Activated CD4-positive, alpha-beta T cell treated with anti-CD3 and anti-CD28 coated beads, Interleukin-2, amount 50 U/mL, for 16 hours (primary cell): Measurements from ENCODE around the gene OGT.
"Not testable (repeated sequence)": the region's sequence is repeated elsewhere in the genome, so short reads cannot be mapped to it uniquely, and the experiment has no call there.

Experiments used
- DNase-seq: peaks from one replicate; pipeline ENCODE4 v3.0.0-alpha.2; 2020

Gene OGT

DNA sequence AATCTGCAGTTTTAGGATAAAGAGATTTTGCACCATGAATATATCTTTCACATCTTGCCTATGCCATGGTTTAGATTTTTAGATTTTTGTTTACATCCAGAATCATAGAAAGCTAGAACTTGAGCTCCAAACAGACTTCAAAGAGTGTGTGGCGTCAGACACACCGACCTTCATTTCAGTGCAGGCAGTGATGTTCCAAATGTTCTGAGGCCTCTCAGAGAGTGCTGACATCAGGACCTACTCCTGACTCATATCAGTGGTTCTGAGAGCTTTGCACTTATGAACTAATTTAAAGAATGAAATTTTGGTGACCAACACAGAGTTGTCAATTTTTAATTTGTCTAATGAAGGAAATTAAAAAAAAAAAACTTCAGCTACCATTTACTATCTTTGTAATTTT is 67.1 kb downstream of the OGT start:
- no peak for DNase-seq

- no peak for DNase-seq
Observed at GRCh38 chrX:71603618-71604017, 70.7 kb downstream of the OGT start.

DNA sequence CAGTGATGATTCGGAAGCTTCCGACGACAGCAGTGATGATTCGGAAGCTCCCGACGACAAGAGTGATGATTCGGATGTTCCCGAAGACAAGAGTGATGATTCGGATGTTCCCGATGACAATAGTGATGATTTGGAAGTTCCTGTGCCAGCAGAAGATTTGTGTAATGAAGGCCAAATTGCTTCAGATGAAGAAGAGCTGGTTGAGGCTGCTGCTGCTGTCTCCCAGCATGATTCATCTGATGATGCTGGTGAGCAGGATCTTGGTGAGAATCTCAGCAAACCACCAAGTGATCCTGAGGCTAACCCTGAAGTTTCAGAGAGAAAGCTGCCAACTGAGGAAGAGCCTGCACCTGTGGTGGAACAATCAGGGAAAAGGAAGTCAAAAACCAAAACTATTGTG is 71.2 kb downstream of the OGT start:
- DNase-seq: no peak

GRCh38 chrX:71604796-71605568 is 72.1 kb downstream of the OGT start:
- DNase-seq: no peak

- no peak for DNase-seq
Observed at GRCh38 chrX:71606536-71607216, 73.8 kb downstream of the OGT start.

GRCh38 chrX:71607488-71607887 is 74.6 kb downstream of the OGT start:
- DNase-seq: no peak

DNA sequence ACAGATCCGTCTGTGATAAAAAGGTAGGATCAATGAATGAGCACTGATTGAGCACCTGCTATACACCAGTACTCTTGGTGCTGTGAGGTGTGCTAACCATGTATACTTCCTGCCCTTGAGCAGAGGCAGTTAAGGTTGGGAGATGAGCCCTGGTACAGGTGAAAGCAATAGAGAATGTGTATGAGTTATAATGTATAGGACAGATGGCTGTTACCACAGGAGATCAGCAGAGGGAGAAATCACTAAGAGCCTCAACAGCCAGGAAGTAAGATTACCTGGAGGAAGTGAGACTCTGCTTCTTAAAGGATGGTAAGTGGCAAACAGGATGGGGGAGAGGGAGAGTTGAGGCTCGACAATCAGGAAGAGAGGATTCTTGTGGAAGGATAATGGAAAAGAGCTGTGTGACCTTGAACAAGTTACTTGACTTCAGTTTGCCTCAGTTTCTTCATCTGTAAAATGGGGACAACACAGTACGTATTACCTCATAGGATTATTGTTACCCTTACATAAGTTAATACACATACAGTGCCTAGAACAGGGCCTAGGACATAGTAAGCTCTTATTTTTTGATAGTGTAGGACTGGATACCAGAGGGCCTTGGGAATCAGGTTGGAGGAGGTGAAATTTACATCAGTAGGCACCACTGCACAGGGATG is 76.3 kb downstream of the OGT start:
- DNase-seq: no peak

GRCh38 chrX:71611736-71612135 is 78.8 kb downstream of the OGT start:
- not testable (repeated sequence) for DNase-seq

DNA sequence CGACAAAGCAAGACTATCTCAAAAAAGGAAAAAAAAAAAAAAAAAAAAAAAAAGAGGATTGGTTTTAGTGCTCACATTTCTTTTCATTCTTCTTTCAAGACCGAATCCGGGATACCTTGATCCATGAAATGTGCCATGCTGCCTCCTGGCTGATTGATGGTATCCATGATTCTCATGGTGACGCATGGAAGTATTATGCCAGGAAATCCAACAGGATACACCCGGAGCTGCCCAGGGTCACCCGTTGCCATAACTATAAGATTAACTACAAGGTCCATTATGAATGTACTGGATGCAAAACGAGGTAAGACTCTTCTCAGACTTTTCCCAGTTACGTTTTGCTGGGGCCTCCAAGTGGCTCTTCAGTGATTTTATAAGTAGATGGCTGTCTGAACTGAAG is 79.4 kb downstream of the OGT start:
- no peak for DNase-seq

GRCh38 chrX:71615056-71615455 is 82.2 kb downstream of the OGT start:
- DNase-seq: no peak

DNA sequence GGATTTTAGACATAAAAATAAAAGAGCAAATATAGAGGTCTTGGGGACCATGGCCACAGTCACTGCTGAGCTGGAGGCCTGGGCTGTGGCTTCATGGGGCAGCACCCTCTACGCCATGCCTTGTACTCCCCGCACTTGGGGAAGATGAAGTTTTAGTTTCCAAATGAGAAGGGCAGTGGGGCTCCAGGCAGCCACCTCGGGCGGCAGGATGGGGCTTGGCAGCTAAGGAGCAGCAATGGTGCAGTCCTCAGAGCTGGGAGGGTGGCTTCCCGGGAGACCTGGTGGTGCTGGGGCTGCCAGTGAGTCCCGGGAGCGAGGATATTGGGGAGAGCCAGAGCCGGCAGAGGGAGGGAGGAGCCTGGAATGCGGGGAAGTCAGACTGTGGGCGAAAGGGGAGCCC is 83.0 kb downstream of the OGT start:
- peak; percentile 44 for DNase-seq

- DNase-seq: peak; percentile 33
Observed at GRCh38 chrX:71616672-71617529, 84.0 kb downstream of the OGT start.

GRCh38 chrX:71617742-71618141 is 84.8 kb downstream of the OGT start:
- DNase-seq: no peak

- peak; percentile 91 for DNase-seq
Observed at GRCh38 chrX:71618303-71618721, 85.4 kb downstream of the OGT start, which contains the start of gene CXCR3. CXCR3 (minus strand) TSS chrX:71618511; CDS start chrX:71618449, 62 bp downstream.

GRCh38 chrX:71618787-71619186 is 85.9 kb downstream of the OGT start:
- DNase-seq: no peak

DNA sequence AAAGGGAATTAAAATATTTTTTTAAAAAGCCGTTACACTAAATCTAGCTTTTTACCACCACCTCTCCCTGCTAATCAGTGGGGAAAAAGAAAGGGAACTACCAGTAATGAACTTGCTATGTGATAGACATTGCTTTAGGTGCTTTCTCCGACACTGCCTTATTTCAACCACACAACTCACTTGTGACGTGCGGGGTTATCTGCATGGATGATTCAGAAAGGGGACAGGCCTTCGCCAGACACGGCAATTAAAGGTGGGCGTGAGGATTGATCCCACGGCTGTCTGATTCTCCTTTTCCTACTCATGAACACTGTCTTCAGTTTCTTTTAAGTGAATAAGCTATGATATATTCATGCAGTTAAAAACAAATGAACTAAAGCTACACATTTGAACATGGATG is 86.3 kb downstream of the OGT start:
- DNase-seq: peak; percentile 55

- DNase-seq: no peak
Observed at GRCh38 chrX:71619986-71620385, 87.1 kb downstream of the OGT start.

DNA sequence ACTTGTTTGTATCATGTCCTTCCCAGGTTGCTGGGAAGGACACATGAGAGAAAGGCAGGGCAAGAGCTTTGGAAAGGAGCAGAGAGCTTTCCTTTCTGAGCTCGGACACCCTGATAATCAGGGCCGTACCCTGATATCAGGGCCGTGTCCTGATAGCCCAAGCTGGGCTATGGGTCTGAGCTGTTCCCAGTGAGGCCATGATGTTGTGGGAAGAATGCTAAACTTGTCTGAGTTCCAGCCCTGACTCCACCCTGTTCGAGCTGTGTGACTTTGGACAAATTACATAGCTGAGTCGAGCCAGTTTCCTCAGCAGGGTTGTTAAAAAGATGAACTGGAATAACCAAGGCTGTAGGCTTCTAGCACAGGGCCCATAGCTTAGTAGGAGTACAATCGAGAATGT is 88.7 kb downstream of the OGT start:
- no peak for DNase-seq

GRCh38 chrX:71622032-71622575 is 89.2 kb downstream of the OGT start:
- no peak for DNase-seq

DNA sequence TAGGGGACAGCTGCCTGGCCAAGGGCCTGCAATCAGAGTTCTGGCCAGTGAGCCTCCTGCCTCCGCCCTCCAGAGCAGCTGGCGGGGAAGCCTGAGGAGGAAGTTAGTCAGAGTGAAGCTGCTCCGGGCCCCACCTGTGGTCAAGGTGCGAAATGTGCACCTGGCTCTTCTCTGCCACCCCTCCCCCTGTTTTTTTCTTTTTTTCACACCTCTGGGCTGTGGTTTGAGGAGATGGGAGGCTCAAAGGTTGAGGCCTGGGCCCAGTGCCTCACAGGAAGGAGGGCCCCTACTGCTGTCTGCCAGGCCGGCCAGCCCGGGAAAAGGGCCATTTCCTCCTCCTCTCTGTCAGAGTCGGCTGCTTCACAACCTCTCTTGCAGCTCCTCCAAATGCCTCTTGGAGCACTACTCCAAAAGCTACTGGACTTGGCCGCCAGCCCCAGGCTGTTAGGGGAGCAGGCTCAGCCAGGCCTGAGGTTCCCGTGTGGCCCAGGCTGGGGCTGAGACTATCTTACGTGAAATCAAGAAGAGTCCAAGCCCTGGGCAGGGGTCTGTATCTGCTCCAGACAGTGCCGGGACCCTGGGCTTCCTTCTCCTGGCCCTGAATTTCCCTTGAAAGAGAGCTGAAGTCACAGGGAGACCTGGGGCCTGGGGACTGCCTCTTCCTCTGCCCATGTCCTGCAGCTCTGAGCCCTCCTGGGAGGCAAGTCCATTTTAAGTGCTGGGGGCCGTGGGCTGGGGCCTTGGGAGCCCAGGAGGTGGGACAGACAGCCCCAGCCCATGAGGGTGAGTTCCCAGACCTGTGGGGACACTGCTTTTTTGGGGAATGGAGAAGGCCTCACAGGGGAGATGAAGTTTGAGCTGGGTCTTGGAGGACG is 89.9 kb downstream of the OGT start:
- peak; percentile 91 for DNase-seq

- DNase-seq: no peak
Observed at GRCh38 chrX:71623714-71624113, 90.8 kb downstream of the OGT start.

GRCh38 chrX:71625471-71625870 is 92.6 kb downstream of the OGT start:
- DNase-seq: no peak
